Measurements from ENCODE around the gene LRRC8E.
A peak's percentile ranks its signal among the peaks of the same experiment; 100 is the strongest.

Gene LRRC8E

DNA sequence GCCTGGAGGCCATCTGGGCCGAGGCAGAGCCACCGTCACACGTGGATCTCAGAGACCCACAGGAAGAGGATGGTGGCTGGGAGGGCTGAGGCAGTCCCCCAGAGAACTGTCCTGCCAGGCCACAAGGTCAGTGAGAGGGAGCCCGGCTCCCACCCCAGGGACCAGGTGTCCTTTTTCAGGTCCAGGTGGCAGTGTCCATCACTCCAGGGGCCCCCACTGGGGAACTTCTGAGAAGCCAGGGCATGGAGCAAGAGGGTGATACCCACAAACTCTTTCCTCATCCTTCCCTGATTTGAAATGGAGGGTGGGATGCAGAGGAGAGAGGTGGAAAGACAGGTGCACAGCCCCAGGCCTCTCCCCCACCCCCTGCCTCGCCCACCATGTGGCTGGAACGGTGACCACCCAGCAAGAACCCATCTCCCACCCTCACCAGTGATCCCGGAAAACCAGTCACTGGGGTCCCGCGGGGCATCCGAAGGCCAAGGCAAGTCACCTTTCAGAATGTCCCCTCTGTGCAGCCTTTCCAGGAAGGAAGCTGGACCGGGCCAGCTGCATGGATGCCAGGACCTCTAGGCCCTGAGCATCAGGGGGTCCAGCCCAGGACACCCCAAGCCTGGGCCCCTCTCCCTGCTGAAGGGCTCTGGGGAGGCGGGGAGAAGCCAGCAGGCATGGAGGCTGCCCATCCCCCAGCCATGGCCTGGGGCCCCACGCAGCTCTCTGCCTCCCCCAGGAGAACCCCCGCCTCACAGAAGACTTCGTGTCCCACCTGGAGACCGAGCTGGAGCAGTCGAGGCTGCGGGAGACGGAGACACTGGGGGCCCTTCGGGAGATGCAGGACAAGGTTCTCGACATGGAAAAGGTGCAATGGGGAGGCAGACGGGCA is 28.2 kb upstream of the LRRC8E start:
- Mint-ChIP-seq H3K4me3 (no peak overlapping the region), H3K9me3 (no peaks in the 10 kb centered on the region), H3K27me3 (ENCODE audit: low read depth) (peaks cover 23% of the 10 kb centered on the region), H3K27ac (no peak overlapping the region), H3K4me1 (ENCODE audit: low read depth) (peaks cover under 1% of the 10 kb centered on the region), H3K36me3 (ENCODE audit: low read depth) (no peaks in the 10 kb centered on the region)
- no peak for DNase-seq (ENCODE audit: low spot score)

DNA sequence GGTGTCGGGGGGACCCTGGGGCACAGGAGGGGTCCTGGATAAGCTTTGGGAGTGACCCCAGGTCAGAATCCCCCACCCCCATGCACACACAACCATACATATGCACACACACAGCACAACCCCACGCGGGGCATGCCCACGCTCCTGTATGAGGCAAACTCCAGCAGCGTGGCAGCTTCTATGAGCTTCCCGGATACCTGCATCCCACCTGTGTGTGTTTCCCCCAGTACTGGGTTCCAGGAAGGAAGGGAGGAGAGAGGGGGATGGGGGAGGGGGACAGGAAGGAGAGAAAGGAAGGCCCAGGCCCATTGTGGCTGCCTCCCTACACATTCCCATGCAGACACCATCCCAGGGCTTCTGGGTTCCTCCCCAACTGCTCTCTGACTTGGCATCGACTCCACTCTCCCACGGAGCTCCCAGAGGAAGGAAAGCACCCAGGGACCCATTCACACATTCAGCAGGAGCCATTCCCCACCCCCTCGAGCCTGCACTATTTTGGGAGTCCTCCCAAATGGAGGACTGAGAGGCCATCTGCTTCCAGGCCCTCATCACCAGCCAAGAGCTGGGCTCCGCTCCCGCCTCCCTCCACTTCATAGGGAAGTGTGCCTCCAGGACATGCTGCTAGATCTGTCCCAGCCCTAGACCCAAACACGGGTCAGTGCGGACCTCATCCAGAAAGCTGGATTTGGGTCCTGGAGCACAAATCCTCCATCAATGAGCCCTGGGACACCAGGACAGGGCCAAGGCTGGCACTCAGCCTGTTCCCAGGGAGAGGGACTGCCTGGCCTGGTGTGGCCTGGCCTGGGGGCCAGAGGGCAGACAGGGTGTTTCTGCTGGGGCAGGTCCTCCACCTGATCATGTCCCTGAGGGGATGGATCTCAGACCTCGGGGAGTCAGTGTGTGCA is 27.3 kb upstream of the LRRC8E start:
- no peaks in the 10 kb centered on the region for H3K9me3 Mint-ChIP-seq
- H3K27ac Mint-ChIP-seq: no peak overlapping the region
- H3K4me1 Mint-ChIP-seq (ENCODE audit: low read depth): peaks cover 6% of the 10 kb centered on the region
- no peaks in the 10 kb centered on the region for H3K36me3 Mint-ChIP-seq (ENCODE audit: low read depth)
- peak overlapping the region; percentile 12 for H3K4me3 Mint-ChIP-seq
- DNase-seq (ENCODE audit: low spot score): no peak
- H3K27me3 Mint-ChIP-seq (ENCODE audit: low read depth): peaks cover 29% of the 10 kb centered on the region

DNA sequence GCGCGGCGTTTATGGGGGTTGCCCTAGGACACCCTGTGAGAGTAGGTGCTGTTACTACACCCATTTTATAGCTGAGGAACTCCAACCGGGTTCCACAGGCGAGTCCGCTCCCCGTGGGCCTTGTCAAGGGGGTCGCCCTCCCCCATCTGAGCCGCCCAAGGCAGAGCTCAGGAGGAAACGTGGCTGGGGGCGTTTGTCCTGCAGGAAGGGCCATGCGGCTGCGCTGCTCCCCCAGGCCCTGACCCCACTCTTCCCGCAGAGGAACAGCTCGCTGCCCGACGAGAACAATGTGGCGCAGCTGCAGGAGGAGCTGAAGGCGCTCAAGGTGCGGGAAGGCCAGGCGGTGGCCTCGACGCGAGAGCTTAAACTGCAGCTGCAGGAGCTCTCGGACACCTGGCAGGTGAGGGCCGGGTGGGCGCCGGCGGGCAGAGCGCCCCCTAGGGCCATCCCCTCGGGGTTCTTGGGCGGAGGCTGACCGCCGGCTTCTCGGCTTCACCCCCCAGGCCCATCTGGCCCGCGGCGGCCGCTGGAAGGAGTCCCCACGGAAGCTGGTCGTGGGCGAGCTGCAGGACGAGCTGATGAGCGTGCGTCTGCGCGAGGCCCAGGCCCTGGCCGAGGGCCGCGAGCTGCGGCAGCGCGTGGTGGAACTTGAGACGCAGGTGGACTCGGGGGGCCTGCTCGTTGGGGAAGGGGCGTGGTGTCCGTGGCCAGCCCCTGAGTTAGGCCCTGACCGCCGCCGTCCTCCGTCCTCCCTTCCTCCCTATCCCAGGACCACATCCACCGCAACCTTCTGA is 26.5 kb upstream of the LRRC8E start:
- DNase-seq (ENCODE audit: low spot score): no peak
- H3K27me3 Mint-ChIP-seq (ENCODE audit: low read depth): peaks cover 33% of the 10 kb centered on the region
- H3K4me1 Mint-ChIP-seq (ENCODE audit: low read depth): peaks cover 6% of the 10 kb centered on the region
- peak overlapping the region; percentile 12 for H3K4me3 Mint-ChIP-seq
- H3K9me3 Mint-ChIP-seq: no peaks in the 10 kb centered on the region
- no peak overlapping the region for H3K27ac Mint-ChIP-seq
- no peaks in the 10 kb centered on the region for H3K36me3 Mint-ChIP-seq (ENCODE audit: low read depth)

DNA sequence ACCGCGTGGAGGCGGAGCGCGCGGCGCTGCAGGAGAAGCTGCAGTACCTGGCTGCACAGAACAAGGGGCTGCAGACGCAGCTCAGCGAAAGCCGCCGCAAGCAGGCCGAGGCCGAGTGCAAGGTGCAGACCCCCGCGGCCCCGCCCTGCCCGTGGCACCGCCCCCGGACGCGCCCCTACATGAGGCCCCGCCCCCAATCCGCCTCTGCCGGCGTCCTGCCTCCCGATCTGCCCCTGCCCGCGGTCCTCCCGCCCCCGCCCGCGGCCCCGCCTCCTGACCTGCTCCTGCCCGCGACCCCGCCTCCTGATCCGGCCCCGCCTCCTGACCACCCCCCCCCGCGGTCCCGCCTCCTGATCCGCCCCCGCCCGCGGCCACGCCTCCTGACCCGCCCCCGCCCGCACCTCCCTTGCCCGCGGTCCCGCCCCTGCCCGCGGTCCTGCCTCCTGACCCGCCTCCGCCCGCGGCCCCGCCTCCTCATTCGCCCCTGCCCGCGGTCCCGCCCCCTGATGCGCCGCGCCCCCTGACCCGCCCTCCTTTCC is 25.8 kb upstream of the LRRC8E start:
- no peaks in the 10 kb centered on the region for H3K36me3 Mint-ChIP-seq (ENCODE audit: low read depth)
- H3K27ac Mint-ChIP-seq: no peak overlapping the region
- DNase-seq (ENCODE audit: low spot score): peak; percentile 59
- H3K4me3 Mint-ChIP-seq: no peak overlapping the region
- peaks cover 39% of the 10 kb centered on the region for H3K27me3 Mint-ChIP-seq (ENCODE audit: low read depth)
- no peaks in the 10 kb centered on the region for H3K9me3 Mint-ChIP-seq
- peaks cover 6% of the 10 kb centered on the region for H3K4me1 Mint-ChIP-seq (ENCODE audit: low read depth)

DNA sequence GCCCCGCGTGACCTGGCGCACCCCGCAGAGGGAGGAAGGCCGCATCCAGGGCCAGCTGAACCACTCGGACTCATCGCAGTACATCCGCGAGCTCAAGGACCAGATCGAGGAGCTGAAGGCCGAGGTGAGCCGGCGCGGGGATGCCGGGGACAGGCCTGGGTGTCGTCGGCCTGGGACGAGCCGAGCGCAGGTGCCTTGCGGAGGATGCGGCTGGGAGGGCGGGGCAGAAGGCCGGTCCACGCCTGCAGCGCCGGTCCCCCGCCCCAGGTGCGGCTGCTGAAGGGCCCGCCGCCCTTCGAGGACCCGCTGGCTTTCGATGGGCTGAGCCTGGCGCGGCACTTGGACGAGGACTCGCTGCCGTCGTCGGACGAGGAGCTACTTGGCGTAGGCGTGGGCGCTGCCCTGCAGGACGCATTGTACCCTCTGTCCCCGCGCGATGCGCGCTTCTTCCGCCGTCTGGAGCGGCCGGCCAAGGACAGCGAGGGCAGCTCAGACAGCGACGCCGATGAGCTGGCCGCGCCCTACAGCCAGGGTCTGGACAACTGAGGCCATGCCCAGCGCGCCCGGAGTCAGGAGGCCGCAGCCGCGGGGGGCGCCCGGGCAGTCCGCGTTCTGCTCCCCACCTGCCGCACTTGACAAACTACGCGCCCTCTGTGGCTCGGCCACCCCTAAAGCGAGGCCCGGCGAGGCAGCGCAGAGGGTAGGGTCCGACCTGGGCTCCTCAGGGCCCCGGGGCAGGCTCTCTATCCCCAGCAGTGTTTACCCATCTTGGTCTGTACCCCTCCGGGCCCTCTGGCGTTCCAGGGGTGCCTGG is 24.9 kb upstream of the LRRC8E start:
- Mint-ChIP-seq H3K27ac (no peak overlapping the region), H3K4me1 (ENCODE audit: low read depth) (peaks cover 6% of the 10 kb centered on the region), H3K4me3 (no peak overlapping the region), H3K27me3 (ENCODE audit: low read depth) (peaks cover 47% of the 10 kb centered on the region), H3K9me3 (no peaks in the 10 kb centered on the region), H3K36me3 (ENCODE audit: low read depth) (no peaks in the 10 kb centered on the region)
- no peak for DNase-seq (ENCODE audit: low spot score)

DNA sequence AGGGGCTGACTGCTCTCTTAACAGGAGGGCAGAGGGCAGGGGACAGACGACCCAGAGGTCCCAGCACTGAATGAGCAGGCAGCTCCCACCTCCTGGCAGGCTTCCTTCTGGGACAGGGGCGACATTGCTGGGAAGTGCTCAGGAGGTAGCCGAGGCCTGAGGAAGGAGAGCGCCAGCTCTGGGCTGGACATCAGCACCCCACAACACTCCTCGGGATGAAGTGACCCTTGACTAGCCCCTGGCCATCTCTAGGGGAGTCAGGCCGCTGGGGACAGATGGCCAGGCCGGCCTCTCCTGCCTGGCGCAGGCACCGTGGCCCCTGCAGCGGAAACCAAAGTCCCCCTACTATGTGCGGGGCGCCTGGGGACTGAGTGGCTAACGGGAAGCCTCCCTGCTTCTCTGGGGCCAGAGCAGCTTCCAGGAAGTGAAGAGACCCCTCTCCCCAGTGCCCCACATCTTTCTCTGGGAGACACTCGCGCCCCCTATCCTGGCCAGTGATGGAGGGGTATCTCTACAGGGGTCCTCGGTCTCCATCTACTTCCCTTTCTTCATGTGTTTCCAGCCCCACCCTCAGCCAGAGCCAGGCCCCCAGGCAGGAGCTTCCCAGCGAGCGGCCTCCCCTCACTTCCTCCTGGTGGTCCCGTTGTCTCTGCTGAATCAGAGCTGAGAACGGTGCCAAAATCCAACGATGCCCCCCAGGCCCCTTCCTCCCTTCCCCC is 24.2 kb upstream of the LRRC8E start:
- H3K27me3 Mint-ChIP-seq (ENCODE audit: low read depth): peaks cover 52% of the 10 kb centered on the region
- no peaks in the 10 kb centered on the region for H3K36me3 Mint-ChIP-seq (ENCODE audit: low read depth)
- no peak overlapping the region for H3K4me3 Mint-ChIP-seq
- peaks cover 10% of the 10 kb centered on the region for H3K4me1 Mint-ChIP-seq (ENCODE audit: low read depth)
- no peaks in the 10 kb centered on the region for H3K9me3 Mint-ChIP-seq
- DNase-seq (ENCODE audit: low spot score): no peak
- H3K27ac Mint-ChIP-seq: no peak overlapping the region

DNA sequence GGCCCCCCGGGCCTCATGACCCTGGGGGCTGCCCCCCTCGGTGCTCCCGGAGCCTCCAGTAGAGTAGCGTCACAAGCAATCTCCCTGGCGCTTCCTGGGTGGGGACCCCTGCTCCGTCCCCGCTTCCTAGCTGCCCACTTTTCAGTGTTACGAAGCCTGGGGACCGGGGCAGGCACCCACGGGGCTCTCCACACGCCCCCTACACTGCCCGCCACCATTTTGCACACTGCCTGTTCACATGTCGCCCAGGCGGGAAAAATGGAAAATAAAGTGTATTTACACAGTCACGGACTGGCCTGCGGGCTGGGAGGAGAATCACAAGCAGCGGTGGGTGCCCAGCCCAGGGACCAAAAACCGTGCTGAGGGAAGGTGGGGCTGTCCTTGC is 23.6 kb upstream of the LRRC8E start:
- no peaks in the 10 kb centered on the region for H3K9me3 Mint-ChIP-seq
- no peaks in the 10 kb centered on the region for H3K36me3 Mint-ChIP-seq (ENCODE audit: low read depth)
- H3K27me3 Mint-ChIP-seq (ENCODE audit: low read depth): peaks cover 52% of the 10 kb centered on the region
- H3K4me3 Mint-ChIP-seq: no peak overlapping the region
- H3K27ac Mint-ChIP-seq: no peak overlapping the region
- peaks cover 10% of the 10 kb centered on the region for H3K4me1 Mint-ChIP-seq (ENCODE audit: low read depth)
- DNase-seq (ENCODE audit: low spot score): no peak

DNA sequence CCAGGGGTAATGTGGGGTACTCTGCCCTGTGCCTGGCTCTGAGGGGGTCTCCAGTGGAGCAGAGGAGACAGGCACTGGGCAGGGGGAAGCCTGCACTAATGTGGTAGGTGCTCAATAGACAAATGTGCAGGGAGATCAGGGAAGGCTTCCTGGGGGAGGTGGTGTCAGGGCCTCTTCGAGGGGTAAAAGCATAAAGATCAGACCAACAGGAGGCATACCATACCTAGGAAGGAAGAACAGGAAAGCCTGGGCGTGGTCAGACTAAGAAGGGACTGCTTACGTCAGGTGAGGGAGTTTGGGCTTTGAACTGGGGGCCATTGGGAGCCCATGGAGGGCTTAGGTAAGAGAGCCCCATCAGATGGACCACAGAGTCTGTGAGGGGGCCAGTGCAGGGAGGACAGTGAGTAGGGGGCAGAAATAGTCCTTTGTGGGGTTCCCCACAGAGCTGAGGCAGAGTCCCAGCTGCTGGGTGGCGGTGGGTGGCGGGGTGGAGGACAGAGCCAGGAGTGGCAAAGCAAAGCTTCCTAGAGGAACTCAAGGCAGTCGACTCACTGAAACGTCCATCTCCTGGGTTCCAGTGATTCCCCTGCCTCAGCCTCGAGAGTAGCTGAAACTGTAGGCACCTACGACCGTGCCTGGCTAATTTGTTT is 22.9 kb upstream of the LRRC8E start:
- H3K36me3 Mint-ChIP-seq (ENCODE audit: low read depth): no peaks in the 10 kb centered on the region
- H3K27me3 Mint-ChIP-seq (ENCODE audit: low read depth): peaks cover 51% of the 10 kb centered on the region
- H3K27ac Mint-ChIP-seq: no peak overlapping the region
- peak overlapping the region; percentile 22 for H3K4me3 Mint-ChIP-seq
- no peak for DNase-seq (ENCODE audit: low spot score)
- peaks cover 10% of the 10 kb centered on the region for H3K4me1 Mint-ChIP-seq (ENCODE audit: low read depth)
- no peaks in the 10 kb centered on the region for H3K9me3 Mint-ChIP-seq

DNA sequence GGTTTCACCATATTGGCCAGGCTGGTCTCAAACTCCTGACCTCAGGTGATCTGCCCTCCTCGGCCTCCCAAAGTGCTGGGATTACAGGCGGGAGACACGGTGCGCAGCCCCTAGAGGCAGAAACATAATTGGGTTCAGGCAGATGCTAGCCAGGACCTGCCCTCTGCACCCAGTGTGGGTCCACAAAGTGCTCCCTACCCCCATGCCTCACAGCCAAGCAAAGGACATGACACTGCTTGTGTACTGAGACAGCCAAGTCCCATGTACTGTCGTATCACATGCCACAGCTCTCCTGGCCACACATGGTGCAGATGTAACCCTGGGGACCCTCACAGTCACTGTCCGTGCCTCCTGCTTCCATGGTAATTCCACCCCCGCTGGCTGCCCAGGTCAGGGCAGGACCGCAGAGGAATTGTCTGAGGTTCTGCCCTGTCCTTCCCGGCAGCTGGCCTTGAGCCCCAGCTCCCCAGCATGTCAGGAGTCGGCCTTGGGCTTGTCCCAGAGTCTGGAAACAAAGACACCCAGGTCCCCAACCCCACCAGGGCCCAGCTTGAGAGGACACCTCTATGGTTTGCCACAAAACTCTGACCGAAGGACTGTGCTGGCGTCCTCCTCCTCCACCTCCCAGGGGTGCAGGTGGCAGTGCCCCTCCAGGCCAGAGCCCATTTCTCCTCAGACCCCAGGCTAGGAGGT is 21.8 kb upstream of the LRRC8E start:
- Mint-ChIP-seq H3K36me3 (ENCODE audit: low read depth) (no peaks in the 10 kb centered on the region), H3K27me3 (ENCODE audit: low read depth) (peaks cover 51% of the 10 kb centered on the region), H3K4me1 (ENCODE audit: low read depth) (peaks cover 17% of the 10 kb centered on the region), H3K9me3 (no peaks in the 10 kb centered on the region), H3K4me3 (no peak overlapping the region), H3K27ac (no peak overlapping the region)
- DNase-seq (ENCODE audit: low spot score): no peak

DNA sequence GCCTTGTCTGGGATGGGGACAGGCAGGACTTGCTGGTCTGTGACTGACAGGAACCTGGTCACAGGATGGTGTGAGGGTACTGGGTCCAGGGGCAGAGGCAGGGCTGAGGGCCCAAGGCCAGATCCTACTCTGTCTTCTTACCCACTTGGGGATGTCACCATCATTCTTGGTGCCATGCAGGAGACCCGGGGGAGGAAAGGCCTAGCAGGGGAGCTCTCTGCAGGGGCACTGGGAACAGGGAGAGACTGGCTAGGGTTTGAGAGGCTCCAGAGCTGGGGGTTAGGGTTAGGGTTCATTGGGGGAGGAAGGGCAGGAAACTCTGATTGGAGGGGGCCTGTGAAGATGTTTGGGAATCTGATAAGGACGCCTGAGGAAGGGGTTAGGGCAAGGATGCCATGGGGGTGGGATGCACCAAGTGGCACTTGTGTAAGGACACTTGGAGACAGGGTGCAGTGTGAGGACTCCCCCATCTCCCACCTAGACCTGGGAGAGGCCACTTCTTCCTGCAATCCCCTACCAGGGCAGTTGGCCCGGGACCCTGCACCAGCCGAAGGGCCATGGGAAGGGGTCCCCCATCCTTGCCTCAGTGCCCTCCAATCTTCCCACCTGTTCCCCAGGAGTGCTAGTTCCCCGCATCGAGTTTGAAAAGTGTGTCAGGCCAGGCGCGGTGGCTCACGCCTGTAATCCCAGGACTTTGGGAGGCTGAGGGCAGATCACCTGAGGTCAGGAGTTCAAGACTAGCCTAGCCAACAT is 21.0 kb upstream of the LRRC8E start:
- Mint-ChIP-seq H3K9me3 (no peaks in the 10 kb centered on the region), H3K36me3 (ENCODE audit: low read depth) (no peaks in the 10 kb centered on the region), H3K4me1 (ENCODE audit: low read depth) (peaks cover 21% of the 10 kb centered on the region), H3K4me3 (no peak overlapping the region), H3K27me3 (ENCODE audit: low read depth) (peaks cover 56% of the 10 kb centered on the region), H3K27ac (no peak overlapping the region)
- no peak for DNase-seq (ENCODE audit: low spot score)

DNA sequence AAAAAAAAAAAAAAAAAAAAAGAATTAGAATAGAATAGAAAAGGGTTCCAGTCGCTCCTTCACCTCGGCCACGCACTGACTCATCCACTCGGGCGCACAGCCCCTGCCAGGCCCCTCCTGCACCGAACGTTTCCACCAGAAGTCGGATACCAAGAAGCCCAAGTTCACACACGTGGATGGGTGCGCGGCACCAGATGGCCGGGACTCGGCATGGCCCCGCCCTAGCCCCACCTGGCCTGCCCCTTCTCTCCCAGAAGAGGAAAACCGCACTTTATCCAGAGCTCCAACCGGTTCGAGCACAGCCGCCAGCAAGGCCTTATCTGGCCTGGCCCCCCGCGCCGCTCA is 20.0 kb upstream of the LRRC8E start:
- no peak for DNase-seq (ENCODE audit: low spot score)
- Mint-ChIP-seq H3K27me3 (ENCODE audit: low read depth) (peaks cover 62% of the 10 kb centered on the region), H3K4me3 (no peak overlapping the region), H3K36me3 (ENCODE audit: low read depth) (no peaks in the 10 kb centered on the region), H3K4me1 (ENCODE audit: low read depth) (peaks cover 21% of the 10 kb centered on the region), H3K27ac (no peak overlapping the region), H3K9me3 (no peaks in the 10 kb centered on the region)

Data from T-helper 2 cell treated with Interferon-gamma antibody and Interleukin-4, amounts not matched to agents 5 μg/mL and 100 μg/mL, for 36 hours (primary cell).